CD14-positive monocyte (primary cell): ENCODE measurements around the gene RGS3. TPM values are rescaled to one million over a fixed set of nuclear protein-coding genes. Genes with fewer than 3 reads are reported as not detected.

Experiments used
- DNase-seq, 3 donors: peaks; one replicate each; pipeline ENCODE4 v3.0.0-alpha.2; 2011 to 2022
- H2AFZ ChIP-seq: 2 replicates; pipeline ENCODE4 v1.6.0; 2012; ENCODE audit warnings: mild to moderate bottlenecking, low read depth, low read length, inconsistent platforms; ENCODE audit not compliant: insufficient read depth, poor library complexity, severe bottlenecking
- H3K27ac ChIP-seq, 2 donors: 1 replicate in 1 of 2; 2 replicates in 1 of 2; pipeline ENCODE4 v1.5.1; 2012 to 2013; ENCODE audit warnings: low read length in 2 of 2, control low read depth in 1 of 2, inconsistent platforms in 1 of 2, low read depth in 1 of 2, mild to moderate bottlenecking in 1 of 2
- H3K27me3 ChIP-seq, 2 donors: one replicate each; pipeline versions ENCODE4 v1.6.0 to v1.6.1; 2011 to 2013; ENCODE audit warnings: low read length in 2 of 2; ENCODE audit not compliant: control insufficient read depth in 2 of 2, insufficient read depth in 2 of 2
- H3K36me3 ChIP-seq, 2 donors: replicated peaks in 1 of 2; 1 replicate in 1 of 2; 2 replicates in 1 of 2; pipeline versions ENCODE4 v1.5.1 to v1.6.1; 2012 to 2013; ENCODE audit warnings: low read length in 2 of 2, control low read depth in 1 of 2, inconsistent platforms in 1 of 2, mild to moderate bottlenecking in 1 of 2; ENCODE audit not compliant: insufficient read depth in 2 of 2, control insufficient read depth in 1 of 2
- H3K4me1 ChIP-seq, 2 donors: 1 replicate in 1 of 2; 2 replicates in 1 of 2; pipeline versions ENCODE4 v1.5.1 to v1.6.1; 2012 to 2013; ENCODE audit warnings: low read length in 2 of 2, control low read depth in 1 of 2, inconsistent platforms in 1 of 2, mild to moderate bottlenecking in 1 of 2, moderate library complexity in 1 of 2; ENCODE audit not compliant: insufficient read depth in 2 of 2, control insufficient read depth in 1 of 2
- H3K4me2 ChIP-seq: replicated peaks from 2 replicates; pipeline ENCODE3; 2012; ENCODE audit warnings: low read length, moderate library complexity, mild to moderate bottlenecking; ENCODE audit not compliant: poor library complexity, severe bottlenecking; ENCODE audit errors: extremely low read depth
- H3K4me3 ChIP-seq, 3 experiments: fragments of 200-600 bp in 1 of 3; sonication (generic) in 1 of 3; replicated peaks in 1 of 3; 1 replicate in 2 of 3; 2 replicates in 1 of 3; pipeline ENCODE4 v1.5.1; 2011 to 2013; ENCODE audit warnings: low read length in 3 of 3, mild to moderate bottlenecking in 3 of 3, control low read depth in 2 of 3, low read depth in 2 of 3, inconsistent platforms in 1 of 3, moderate library complexity in 1 of 3
- H3K79me2 ChIP-seq: 2 replicates; pipeline ENCODE4 v1.6.0; 2012; ENCODE audit warnings: mild to moderate bottlenecking, control low read depth, inconsistent platforms, low read length, moderate library complexity; ENCODE audit not compliant: insufficient read depth
- H3K9ac ChIP-seq: 2 replicates; pipeline ENCODE4 v1.6.0; 2017; ENCODE audit warnings: low read length, mild to moderate bottlenecking; ENCODE audit not compliant: insufficient read depth, poor library complexity, severe bottlenecking
- H3K9me3 ChIP-seq, 2 donors: replicated peaks in 1 of 2; 1 replicate in 1 of 2; 2 replicates in 1 of 2; pipeline versions ENCODE4 v1.5.1 to v1.6.1; 2012 to 2013; ENCODE audit warnings: low read length in 2 of 2, control low read depth in 1 of 2; ENCODE audit not compliant: control insufficient read depth in 1 of 2, insufficient read depth in 1 of 2
- H4K20me1 ChIP-seq: 2 replicates; pipeline ENCODE4 v1.6.0; 2012; ENCODE audit warnings: mild to moderate bottlenecking, low read length, control low read depth, moderate library complexity; ENCODE audit not compliant: insufficient read depth
- H3K27ac Mint-ChIP-seq, 7 donors: one replicate each; pipeline ENCODE4 v1.8.0; 2020; ENCODE audit warnings: mild to moderate bottlenecking in 7 of 7, mixed read lengths in 7 of 7, moderate library complexity in 6 of 7, inconsistent platforms in 2 of 7
- H3K27me3 Mint-ChIP-seq, 3 donors: one replicate each; pipeline ENCODE4 v1.8.0; 2021 to 2022; ENCODE audit warnings: low read depth in 3 of 3, mild to moderate bottlenecking in 3 of 3, mixed read lengths in 3 of 3, moderate library complexity in 3 of 3, inconsistent platforms in 1 of 3
- H3K36me3 Mint-ChIP-seq, 2 donors: one replicate each; pipeline ENCODE4 v1.8.0; 2020; ENCODE audit warnings: mixed read lengths in 2 of 2, inconsistent platforms in 1 of 2, mild to moderate bottlenecking in 1 of 2
- H3K4me1 Mint-ChIP-seq: one replicate; pipeline ENCODE4 v1.8.0; 2020; ENCODE audit warnings: mild to moderate bottlenecking, mixed read lengths
- H3K4me3 Mint-ChIP-seq, 2 donors: one replicate each; pipeline ENCODE4 v1.8.0; 2020; ENCODE audit warnings: mild to moderate bottlenecking in 2 of 2, mixed read lengths in 2 of 2, moderate library complexity in 1 of 2
- H3K9me3 Mint-ChIP-seq, 7 donors: one replicate each; pipeline ENCODE4 v1.8.0; 2020 to 2022; ENCODE audit warnings: mixed read lengths in 7 of 7, mild to moderate bottlenecking in 6 of 7, moderate library complexity in 6 of 7, inconsistent platforms in 2 of 7
- CTCF ChIP-seq: fragments of 200-600 bp; IDR thresholded peaks from one replicate; pipeline ENCODE4 v1.8.0; 2022; ENCODE audit warnings: antibody characterized with exemption, mild to moderate bottlenecking
- WGBS: methylation state at CpG from one replicate; pipeline ENCODE4 v1.1.5; 2013; ENCODE audit warnings: missing lambda C conversion rate; ENCODE audit not compliant: insufficient coverage; 5-methylcytosine and 5-hydroxymethylcytosine counted together
- intact Hi-C, 2 donors: fragments of 100-400 bp; cut with micrococcal nuclease; formaldehyde crosslinking; loops; one replicate each; pipeline versions ENCODE4 v1.15.0 to v1.15.1; 2023
- polyA plus RNA-seq, 3 donors: library from polyadenylated mRNA; depleted of rRNA in 1 of 3; unstranded in 2 of 3; stranded (reverse) in 1 of 3; fragments of 300-500 nt in 2 of 3; fragments of >200 nt in 1 of 3; fragmentation: Illumina TruSeq in 2 of 3; gene quantifications; 1 replicate in 2 of 3; 2 replicates in 1 of 3; pipeline ENCODE4 v1.2.3, GENCODE V29; 2012 to 2021

RGS3 gene
- polyA plus RNA-seq, 3 donors, result 9.1 to 16.2 (median 15.8) TPM

DNA sequence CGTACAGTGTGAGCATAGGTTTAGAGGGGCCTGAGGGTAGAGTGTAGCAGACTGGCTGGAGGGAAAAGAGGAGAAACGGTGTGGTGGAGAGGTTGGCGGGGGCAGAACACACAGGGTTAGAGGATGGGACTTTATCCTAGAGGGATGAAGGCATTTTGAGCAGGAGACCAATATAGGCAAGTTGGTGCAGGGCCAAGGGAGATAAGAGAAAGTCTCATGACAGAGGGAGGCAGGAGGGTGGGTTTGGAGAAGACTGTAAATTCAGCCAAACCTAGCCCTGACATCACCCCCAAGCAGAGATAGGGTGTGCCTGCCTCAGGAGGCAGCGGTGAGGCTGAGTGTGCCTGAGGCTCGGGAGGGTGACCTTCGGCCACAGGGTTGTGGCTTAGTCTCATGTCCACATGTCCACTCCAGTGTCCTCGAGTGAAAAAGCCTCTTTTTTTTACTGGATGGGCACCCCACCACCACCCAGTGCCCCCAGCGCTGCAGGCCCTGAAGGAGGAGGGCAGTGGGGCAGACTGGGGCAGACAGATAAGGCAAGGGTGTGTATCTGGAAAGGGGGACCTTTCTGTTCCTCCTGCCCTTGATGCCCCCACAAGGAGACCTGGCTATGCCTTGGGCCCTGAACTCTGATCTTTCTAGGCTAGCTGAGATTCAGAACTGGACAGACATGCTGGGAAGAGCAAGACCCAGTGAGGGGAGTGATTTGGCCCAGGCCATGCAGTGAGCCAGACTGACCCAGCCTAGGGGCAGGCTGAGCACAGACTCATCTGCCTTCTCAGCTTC, 108.7 kb downstream of the RGS3 start:
- Histone ChIP-seq H3K27me3 (no peaks in the 10 kb centered on the region), H3K79me2 (no peaks in the 10 kb centered on the region), H3K9ac (no peak overlapping the region), H3K9me3 (no peaks in the 10 kb centered on the region), H3K4me1 (peaks cover 3 to 4% of the 10 kb centered on the region in 2 donors), H3K4me2 (no peak overlapping the region), H2AFZ (no peak overlapping the region), H4K20me1 (no peaks in the 10 kb centered on the region), H3K27ac (no peak overlapping the region), H3K36me3 (no peaks in the 10 kb centered on the region), H3K4me3 (no peak overlapping the region)
- 96% methylated on average over 5 of the region's 8 CpGs for WGBS
- DNase-seq, result no peak
- Mint-ChIP-seq H3K4me3 (no peak overlapping the region), H3K9me3 (peaks cover 0 to 1% (median 0%) of the 10 kb centered on the region in 7 donors), H3K4me1 (peaks cover 16% of the 10 kb centered on the region), H3K27me3 (peaks cover 0 to 1% (median 0%) of the 10 kb centered on the region in 3 donors), H3K27ac (peak overlapping the region in 1 of 7 donors; percentile 13), H3K36me3 (no peaks in the 10 kb centered on the region)
- TF ChIP-seq CTCF, result no peak
- intact Hi-C loops, result no loop called here

DNA sequence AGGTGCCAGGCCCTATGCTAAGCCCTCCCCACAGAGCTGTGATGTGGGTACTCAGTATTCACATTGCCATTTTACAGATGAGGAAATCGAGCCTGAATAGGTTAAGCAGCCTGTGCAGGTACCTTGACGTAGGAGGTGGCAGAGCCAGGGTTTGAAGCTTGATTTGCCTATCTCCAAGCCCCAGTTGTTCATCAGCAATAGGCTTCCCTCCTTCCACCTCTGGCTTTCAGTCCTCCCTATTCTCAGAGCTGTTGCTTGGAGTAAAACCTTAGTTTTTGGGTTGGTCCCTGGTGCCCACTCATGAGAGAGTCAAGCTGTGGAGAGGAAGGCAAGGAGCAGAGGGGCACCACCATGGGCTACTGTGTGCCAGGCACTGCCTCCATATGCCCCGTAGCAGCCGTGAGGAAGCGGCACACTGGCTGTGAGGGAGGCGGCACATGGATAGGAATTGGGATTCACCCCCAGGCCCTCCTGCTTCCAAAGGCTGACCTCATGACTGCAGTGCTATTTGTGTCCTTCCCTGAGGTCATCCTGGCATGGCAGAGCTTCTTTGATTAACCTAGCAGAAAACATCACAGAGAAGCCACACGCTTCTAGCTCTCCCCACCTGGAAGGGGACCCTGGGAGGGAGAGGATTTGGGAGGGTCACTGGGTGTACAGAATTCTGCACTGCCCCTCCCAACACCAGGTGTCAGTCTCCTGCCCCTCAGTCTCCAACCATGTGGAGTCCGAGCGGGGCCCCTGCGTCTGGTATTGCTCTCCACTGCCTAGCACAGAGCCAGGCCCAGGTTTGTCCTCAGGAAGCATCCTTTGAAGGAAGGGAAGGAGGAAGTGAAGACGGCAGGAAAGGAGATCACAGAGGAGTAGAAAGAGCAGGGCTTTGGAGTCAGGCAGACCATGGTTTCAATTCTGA, 109.8 kb downstream of the RGS3 start:
- Histone ChIP-seq H3K79me2 (no peaks in the 10 kb centered on the region), H3K4me1 (peaks cover 13 to 14% of the 10 kb centered on the region in 2 donors), H4K20me1 (no peaks in the 10 kb centered on the region), H3K27me3 (no peaks in the 10 kb centered on the region), H3K9ac (no peak overlapping the region), H3K4me2 (no peak overlapping the region), H3K27ac (no peak overlapping the region), H2AFZ (no peak overlapping the region), H3K9me3 (no peaks in the 10 kb centered on the region), H3K36me3 (no peaks in the 10 kb centered on the region), H3K4me3 (no peak overlapping the region)
- TF ChIP-seq CTCF, result no peak
- Mint-ChIP-seq H3K27ac (peak overlapping the region in 2 of 7 donors; percentile 50 to 59), H3K4me1 (peaks cover 26% of the 10 kb centered on the region), H3K36me3 (peaks cover 0 to 5% of the 10 kb centered on the region in 2 donors), H3K9me3 (peaks cover 0 to 1% (median 0%) of the 10 kb centered on the region in 7 donors), H3K4me3 (no peak overlapping the region), H3K27me3 (peaks cover 0 to 1% (median 0%) of the 10 kb centered on the region in 3 donors)
- DNase-seq, result no peak
- intact Hi-C loops, result no loop called here
- WGBS, result 95% methylated on average over 7 of the region's 11 CpGs
